ENCODE measurements around the gene MYO7B.

The MYO7B gene

GRCh38 chr2:127631541-127631996 is 96.1 kb downstream of the MYO7B start:
- H3K4me1 ChIP-seq (ENCODE audit: insufficient read depth, low read length) = peaks cover 80% of the 10 kb centered on the region

GRCh38 chr2:127631997-127632581 is 96.6 kb downstream of the MYO7B start:
- Histone ChIP-seq H4K20me1 (ENCODE audit: insufficient read depth, low read length) (no peaks in the 10 kb centered on the region), H2AFZ (ENCODE audit: low read depth, low read length) (no peak overlapping the region)

More at GRCh38 chr2:127631541-127631996, 96.1 kb downstream of the MYO7B start:
- Histone ChIP-seq H4K20me1 (ENCODE audit: insufficient read depth, low read length) (no peaks in the 10 kb centered on the region), H3K36me3 (ENCODE audit: insufficient read depth, low read length) (peaks cover 64% of the 10 kb centered on the region), H3K79me2 (ENCODE audit: insufficient read depth, low read length) (peaks cover 9% of the 10 kb centered on the region; the same call in 1 of the 2 replicates), H3K9me3 (ENCODE audit: insufficient read depth, low read length, severe bottlenecking) (no peaks in the 10 kb centered on the region), H3K27me3 (ENCODE audit: insufficient read depth, low read length, poor library complexity) (no peaks in the 10 kb centered on the region), H3K9ac (ENCODE audit: low read depth, low read length) (peak overlapping the region; percentile 26; the same call in 1 of the 2 replicates), H3K4me3 (ENCODE audit: low read depth in 1 of 2, low read length in 2 of 2) (no peak overlapping the region), H3K4me2 (ENCODE audit: insufficient read depth, low read length) (no peak overlapping the region), H2AFZ (ENCODE audit: low read depth, low read length) (no peak overlapping the region), H3K27ac (ENCODE audit: low read length) (peak overlapping the region; percentile 97)
- 0 out of 3 replicates have a peak, but pooled peaks have one; percentile 1 for ATAC-seq (ENCODE audit: insufficient read depth, low read depth)
- TF ChIP-seq EZH2 (IDR thresholded peaks at IDR 0.05; ENCODE audit: borderline replicate concordance, low read depth, low read length, severe bottlenecking) (no peak), CTCF (IDR thresholded peaks at IDR 0.05; ENCODE audit: borderline replicate concordance, extremely low read depth, low read length, poor library complexity, severe bottlenecking) (no peak)
- DNase-seq = no peak

DNA sequence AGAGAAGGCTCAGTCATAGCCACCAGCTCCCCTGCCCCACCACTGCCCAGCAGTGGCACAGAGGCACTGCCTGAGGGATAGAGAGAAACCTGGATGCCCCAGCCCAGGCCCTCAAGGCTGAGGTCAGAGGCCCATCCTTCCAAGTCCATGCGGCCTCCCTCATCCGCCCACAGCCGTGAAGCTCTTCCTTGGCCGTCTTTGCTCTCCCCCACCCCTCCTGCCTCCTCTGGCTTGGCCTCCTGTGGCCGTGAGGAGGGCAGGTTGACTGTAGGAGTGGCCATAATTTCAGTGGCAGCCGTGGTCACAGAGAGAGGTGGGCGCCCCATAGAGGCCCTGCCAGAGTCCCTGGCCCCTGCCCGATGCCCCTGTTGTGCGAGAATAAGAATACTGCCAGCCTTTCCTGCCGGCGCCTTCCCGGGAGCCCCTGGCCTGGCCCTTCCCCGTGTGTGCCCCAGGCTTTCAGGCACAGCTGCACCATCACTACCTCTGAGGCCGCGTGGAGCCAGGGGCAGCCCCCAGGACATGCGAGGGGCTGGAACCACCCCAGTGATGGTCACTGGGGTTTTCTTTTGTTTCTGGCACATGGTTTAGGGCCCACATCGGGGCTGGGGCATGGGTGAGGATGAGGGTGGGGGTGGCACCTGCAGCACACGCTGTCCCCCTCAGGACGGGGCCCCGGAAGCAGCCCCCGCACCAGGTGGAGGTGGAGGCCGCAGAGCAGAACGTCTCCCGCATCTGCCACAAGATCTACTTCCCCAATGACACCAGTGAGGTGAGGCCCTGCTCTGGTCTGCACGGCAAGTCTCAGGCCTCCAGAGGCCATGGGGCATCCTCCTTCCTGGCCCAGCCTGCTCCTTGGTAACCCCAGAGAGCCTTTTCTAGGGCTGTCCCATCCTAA is 97.4 kb downstream of the MYO7B start:
- H3K9me3 ChIP-seq (ENCODE audit: insufficient read depth, low read length, severe bottlenecking) = no peaks in the 10 kb centered on the region
- H3K27me3 ChIP-seq (ENCODE audit: insufficient read depth, low read length, poor library complexity) = no peaks in the 10 kb centered on the region
- no peak overlapping the region for H3K4me2 ChIP-seq (ENCODE audit: insufficient read depth, low read length)
- H4K20me1 ChIP-seq (ENCODE audit: insufficient read depth, low read length) = no peaks in the 10 kb centered on the region
- TF ChIP-seq EZH2 (IDR thresholded peaks at IDR 0.05; ENCODE audit: borderline replicate concordance, low read depth, low read length, severe bottlenecking) (no peak), CTCF (IDR thresholded peaks at IDR 0.05; ENCODE audit: borderline replicate concordance, extremely low read depth, low read length, poor library complexity, severe bottlenecking) (no peak)
- ATAC-seq (ENCODE audit: insufficient read depth, low read depth) (no peak), DNase-seq (no peak)
- peaks cover 18% of the 10 kb centered on the region for H3K79me2 ChIP-seq (ENCODE audit: insufficient read depth, low read length)
- no peak overlapping the region for H2AFZ ChIP-seq (ENCODE audit: low read depth, low read length)
- H3K4me1 ChIP-seq (ENCODE audit: insufficient read depth, low read length) = peaks cover 86% of the 10 kb centered on the region
- H3K36me3 ChIP-seq (ENCODE audit: insufficient read depth, low read length) = peaks cover 73% of the 10 kb centered on the region
- H3K9ac ChIP-seq (ENCODE audit: low read depth, low read length) = peak overlapping the region; percentile 86
- H3K4me3 ChIP-seq (ENCODE audit: low read depth in 1 of 2, low read length in 2 of 2) = no peak overlapping the region
- H3K27ac ChIP-seq (ENCODE audit: low read length) = peak overlapping the region; percentile 97

More at GRCh38 chr2:127631997-127632581, 96.6 kb downstream of the MYO7B start:
- H3K4me3 ChIP-seq (ENCODE audit: low read depth in 1 of 2, low read length in 2 of 2) = no peak overlapping the region
- H3K79me2 ChIP-seq (ENCODE audit: insufficient read depth, low read length) = peaks cover 12% of the 10 kb centered on the region
- no peaks in the 10 kb centered on the region for H3K27me3 ChIP-seq (ENCODE audit: insufficient read depth, low read length, poor library complexity)
- ATAC-seq (ENCODE audit: insufficient read depth, low read depth) (no peak), DNase-seq (no peak)
- no peak for TF ChIP-seq EZH2 (IDR thresholded peaks at IDR 0.05; ENCODE audit: borderline replicate concordance, low read depth, low read length, severe bottlenecking)
- no peak for TF ChIP-seq CTCF (IDR thresholded peaks at IDR 0.05; ENCODE audit: borderline replicate concordance, extremely low read depth, low read length, poor library complexity, severe bottlenecking)
- peaks cover 80% of the 10 kb centered on the region for H3K4me1 ChIP-seq (ENCODE audit: insufficient read depth, low read length)
- peak overlapping the region; percentile 26; the same call in 1 of the 2 replicates for H3K9ac ChIP-seq (ENCODE audit: low read depth, low read length)
- peak overlapping the region; percentile 97 for H3K27ac ChIP-seq (ENCODE audit: low read length)
- H3K36me3 ChIP-seq (ENCODE audit: insufficient read depth, low read length) = peaks cover 69% of the 10 kb centered on the region
- no peak overlapping the region for H3K4me2 ChIP-seq (ENCODE audit: insufficient read depth, low read length)
- H3K9me3 ChIP-seq (ENCODE audit: insufficient read depth, low read length, severe bottlenecking) = no peaks in the 10 kb centered on the region
